OCI-LY7 (cell line): ENCODE measurements around the gene PCDHA8.
"Not testable (repeated sequence)": the region's sequence is repeated elsewhere in the genome, so short reads cannot be mapped to it uniquely, and the experiment has no call there.

Source experiments
- CTCF ChIP-seq: fragments of 200-600 bp; sonication (generic); conservative IDR thresholded peaks from 2 replicates; pipeline ENCODE4 v1.5.1; 2014; ENCODE audit warnings: mild to moderate bottlenecking, antibody characterized with exemption, low read length, moderate library complexity, mixed read lengths
- EZH2phosphoT487 ChIP-seq: fragments of 200-600 bp; sonication (generic); IDR thresholded peaks from 2 replicates; pipeline ENCODE4 v1.6.1; 2018; ENCODE audit warnings: low read depth, borderline replicate concordance, mild to moderate bottlenecking, mixed run types, antibody characterized with exemption, low read length, moderate library complexity, mixed read lengths

GRCh38 chr5:140876541-140877261 lies 35.7 kb downstream of the PCDHA8 start:
- TF ChIP-seq CTCF, EZH2phosphoT487: not testable (repeated sequence)
